ENCODE results near the gene KLC1. TPM values are rescaled to one million over a fixed set of nuclear protein-coding genes. Genes with fewer than 3 reads are reported as not detected.

KLC1 gene
- total and polyA plus RNA-seq, 2 of the 13 experiments (the other 11 are each of a cell fraction or from before 2014, with no cell fraction given) = 53.2 to 63.5 TPM

- DNase-seq (ENCODE audit: low spot score) = no peak
- ChIA-PET POLR2A (interaction anchor here (1.1 kb wide), 1 partner anchor 17 kb away, joined by 3 read pairs; the partner anchor contains the start of genes XRCC3 and ZFYVE21), CTCF (ENCODE audit: low intra/inter-chr PET ratio, low total read pairs) (no interaction called here)
- no peak overlapping the region for H3K9ac ChIP-seq (ENCODE audit: insufficient read depth, low read depth, low read length)
- WGBS (ENCODE audit: low lambda C conversion rate) = 100% methylated on average over 1 of the region's 33 CpGs
- no peaks in the 10 kb centered on the region for H4K20me1 ChIP-seq (ENCODE audit: insufficient read depth, low read length)
- BruUV-seq (replicated peaks) = no TSS peak
- no peaks in the 10 kb centered on the region for H3K9me3 ChIP-seq (ENCODE audit: low read length)
- TF ChIP-seq GPN1 (CRISPR knock-in tag; IDR thresholded peaks at IDR 0.05; ENCODE audit: borderline replicate concordance) (no peak), RERE (CRISPR knock-in tag; IDR thresholded peaks at IDR 0.05; ENCODE audit: low read depth) (no peak), HMGXB4 (CRISPR knock-in tag; IDR thresholded peaks at IDR 0.05; ENCODE audit: borderline replicate concordance in 1 of 2, low read depth in 1 of 2) (no peak), ZBTB7B (CRISPR knock-in tag; IDR thresholded peaks at IDR 0.05) (no peak), RBFOX2 (IDR thresholded peaks at IDR 0.05; ENCODE audit: low read depth, low read length) (0 out of 2 replicates have a peak, but pooled peaks have one; percentile 2), ZNF768 (CRISPR knock-in tag; IDR thresholded peaks at IDR 0.05) (no peak), DR1 (CRISPR knock-in tag; IDR thresholded peaks at IDR 0.05) (no peak), ZNF44 (CRISPR knock-in tag; IDR thresholded peaks at IDR 0.05) (no peak), TP53 (CRISPR knock-in tag; conservative IDR thresholded peaks at IDR 0.05) (no peak), ZNF333 (CRISPR knock-in tag; IDR thresholded peaks at IDR 0.05; ENCODE audit: borderline replicate concordance) (no peak), ZMYM3 (CRISPR knock-in tag; IDR thresholded peaks at IDR 0.05) (no peak), POLR2G (IDR thresholded peaks at IDR 0.05; ENCODE audit: low read depth, low read length) (peak; percentile 39; the same call in 1 of the 2 replicates)
- H3K79me2 ChIP-seq (ENCODE audit: insufficient read depth, low read length) = no peaks in the 10 kb centered on the region
- intact Hi-C loops (cut with micrococcal nuclease; ENCODE audit: unreplicated experiment) (no loop called here), in situ Hi-C loops (cut with HindIII; ENCODE audit: extremely low pct_ligation_motif_present, low pct_unique_long_range_greater_than_20kb) (no loop called here)
- H3K27me3 ChIP-seq (ENCODE audit: control insufficient read depth in 1 of 2, insufficient read depth in 2 of 2, low read length in 2 of 2) = no peaks in the 10 kb centered on the region
- H3K4me3 ChIP-seq (replicated peaks in 1 of 3; ENCODE audit: insufficient read depth in 1 of 3, low read depth in 2 of 3, low read length in 3 of 3) = no peak overlapping the region
- H3K4me1 ChIP-seq (ENCODE audit: insufficient read depth, low read length) = peaks cover 11% of the 10 kb centered on the region
- H3K27ac ChIP-seq (ENCODE audit: extremely low read length, insufficient read depth, low read length) = no peak overlapping the region
- H3K36me3 ChIP-seq (replicated peaks in 1 of 2; ENCODE audit: control insufficient read depth in 1 of 2, insufficient read depth in 2 of 2, low read length in 2 of 2) = peaks cover 14 to 44% of the 10 kb centered on the region in 2 experiments
- FAIRE-seq = no peak
- H3K4me2 ChIP-seq (ENCODE audit: low read depth, low read length) = no peak overlapping the region
- no peak overlapping the region for H2AFZ ChIP-seq (ENCODE audit: low read length)
- ATAC-seq = no peak
Observed at GRCh38 chr14:103698380-103699260, 69.6 kb downstream of the KLC1 start.

All from HepG2 (cell line).